Testis (tissue), 2 donors: ENCODE data around the gene PTPRA.

Experiments
- POLR2A ChIP-seq: fragments of 450-650 bp; IDR thresholded peaks from one replicate; pipeline ENCODE4 v1.6.1; 2017; ENCODE audit warnings: antibody characterized with exemption, mild to moderate bottlenecking, moderate library complexity
- TF ChIP-seq, protein P1 (sequence below), 3 experiments: fragments of 450-650 bp in 2 of 3; fragments of 200-600 bp in 1 of 3; sonication (generic) in 1 of 3; IDR thresholded peaks; one replicate each; pipeline ENCODE4 v1.5.1; 2016 to 2019; ENCODE audit warnings: antibody characterized with exemption in 3 of 3, mild to moderate bottlenecking in 2 of 3, moderate library complexity in 1 of 3

DNA sequence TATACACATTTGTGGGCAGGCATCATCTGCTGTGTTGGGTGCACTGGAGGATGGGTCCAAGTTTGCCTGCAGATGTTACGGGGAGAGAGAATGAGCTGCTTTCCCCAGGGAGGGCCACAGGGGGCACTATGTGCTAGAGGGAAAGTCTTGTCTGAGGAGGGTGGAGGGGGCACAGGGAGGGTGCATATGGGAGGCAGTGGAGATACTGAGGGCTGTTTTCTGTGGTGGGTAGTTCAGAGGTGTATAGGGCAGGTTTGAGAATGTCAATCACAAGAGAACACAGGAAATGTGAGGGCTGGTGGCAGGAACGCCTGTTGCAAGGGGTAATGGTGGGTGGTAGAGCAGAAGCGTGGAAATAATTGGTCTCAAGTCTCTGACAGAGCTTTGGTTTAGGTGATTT is 7.7 kb upstream of the PTPRA start:
- no peak for TF ChIP-seq POLR2A
- TF ChIP-seq, protein P1, sequence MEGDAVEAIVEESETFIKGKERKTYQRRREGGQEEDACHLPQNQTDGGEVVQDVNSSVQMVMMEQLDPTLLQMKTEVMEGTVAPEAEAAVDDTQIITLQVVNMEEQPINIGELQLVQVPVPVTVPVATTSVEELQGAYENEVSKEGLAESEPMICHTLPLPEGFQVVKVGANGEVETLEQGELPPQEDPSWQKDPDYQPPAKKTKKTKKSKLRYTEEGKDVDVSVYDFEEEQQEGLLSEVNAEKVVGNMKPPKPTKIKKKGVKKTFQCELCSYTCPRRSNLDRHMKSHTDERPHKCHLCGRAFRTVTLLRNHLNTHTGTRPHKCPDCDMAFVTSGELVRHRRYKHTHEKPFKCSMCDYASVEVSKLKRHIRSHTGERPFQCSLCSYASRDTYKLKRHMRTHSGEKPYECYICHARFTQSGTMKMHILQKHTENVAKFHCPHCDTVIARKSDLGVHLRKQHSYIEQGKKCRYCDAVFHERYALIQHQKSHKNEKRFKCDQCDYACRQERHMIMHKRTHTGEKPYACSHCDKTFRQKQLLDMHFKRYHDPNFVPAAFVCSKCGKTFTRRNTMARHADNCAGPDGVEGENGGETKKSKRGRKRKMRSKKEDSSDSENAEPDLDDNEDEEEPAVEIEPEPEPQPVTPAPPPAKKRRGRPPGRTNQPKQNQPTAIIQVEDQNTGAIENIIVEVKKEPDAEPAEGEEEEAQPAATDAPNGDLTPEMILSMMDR (IDR thresholded peaks at IDR 0.05), result no peak
